Choroid plexus epithelial cell (primary cell): ENCODE results near the gene KNDC1.

Experiments used
- DNase-seq: peaks from one replicate; pipeline ENCODE4 v3.0.0-alpha.2; 2010; ENCODE audit warnings: low read depth
- H3K4me3 ChIP-seq: 2 replicates; pipeline ENCODE4 v1.5.1; 2011; ENCODE audit warnings: low read depth, mild to moderate bottlenecking, control low read depth, low read length, moderate library complexity
- TF ChIP-seq, protein P1 (sequence below): conservative IDR thresholded peaks from 2 replicates; pipeline ENCODE4 v1.5.1; 2011; ENCODE audit warnings: low read depth, mild to moderate bottlenecking, control low read depth, inconsistent platforms, low read length, moderate library complexity

Gene KNDC1

DNA sequence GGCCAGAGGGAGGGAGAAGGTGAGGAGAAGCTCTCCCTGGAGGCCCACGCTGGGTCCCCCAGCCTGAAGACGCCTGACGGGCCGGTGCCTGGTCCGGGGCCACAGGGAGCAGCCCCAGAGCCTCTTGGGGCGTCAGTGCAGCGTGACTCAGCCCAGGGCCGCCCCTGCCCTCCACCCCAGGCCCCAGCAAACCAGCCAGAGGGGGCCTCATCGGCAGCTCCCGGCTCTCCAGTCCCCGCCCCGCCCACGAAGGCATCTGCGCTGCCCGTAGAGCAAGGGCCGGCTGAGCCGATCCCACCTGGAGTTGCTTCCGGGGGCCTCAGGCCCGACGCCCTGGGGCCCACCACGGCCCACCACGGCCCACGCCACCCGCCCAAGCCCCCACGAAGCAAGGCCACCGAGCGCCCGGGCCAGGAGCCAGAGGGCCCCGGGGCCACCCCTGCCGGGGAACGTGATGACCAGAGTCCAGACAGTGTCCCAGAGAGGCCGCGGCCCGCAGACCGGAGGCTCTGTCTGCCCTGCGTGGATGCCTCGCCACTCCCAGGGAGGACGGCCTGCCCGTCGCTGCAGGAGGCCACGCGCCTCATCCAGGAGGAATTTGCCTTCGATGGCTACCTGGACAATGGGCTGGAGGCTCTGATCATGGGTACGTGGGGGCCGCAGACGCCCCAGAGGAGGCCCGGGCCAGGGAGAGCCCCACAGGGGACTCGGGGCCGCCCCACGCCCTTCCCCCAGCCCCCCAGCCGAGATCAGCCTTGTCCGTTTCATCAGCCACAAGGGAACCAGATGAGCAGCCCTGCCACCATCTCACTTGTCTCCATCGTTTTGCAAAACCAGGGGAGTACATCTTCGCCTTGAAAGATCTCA is 38.8 kb downstream of the KNDC1 start:
- no peak for DNase-seq
- H3K4me3 ChIP-seq: no peak overlapping the region
- TF ChIP-seq, protein P1, sequence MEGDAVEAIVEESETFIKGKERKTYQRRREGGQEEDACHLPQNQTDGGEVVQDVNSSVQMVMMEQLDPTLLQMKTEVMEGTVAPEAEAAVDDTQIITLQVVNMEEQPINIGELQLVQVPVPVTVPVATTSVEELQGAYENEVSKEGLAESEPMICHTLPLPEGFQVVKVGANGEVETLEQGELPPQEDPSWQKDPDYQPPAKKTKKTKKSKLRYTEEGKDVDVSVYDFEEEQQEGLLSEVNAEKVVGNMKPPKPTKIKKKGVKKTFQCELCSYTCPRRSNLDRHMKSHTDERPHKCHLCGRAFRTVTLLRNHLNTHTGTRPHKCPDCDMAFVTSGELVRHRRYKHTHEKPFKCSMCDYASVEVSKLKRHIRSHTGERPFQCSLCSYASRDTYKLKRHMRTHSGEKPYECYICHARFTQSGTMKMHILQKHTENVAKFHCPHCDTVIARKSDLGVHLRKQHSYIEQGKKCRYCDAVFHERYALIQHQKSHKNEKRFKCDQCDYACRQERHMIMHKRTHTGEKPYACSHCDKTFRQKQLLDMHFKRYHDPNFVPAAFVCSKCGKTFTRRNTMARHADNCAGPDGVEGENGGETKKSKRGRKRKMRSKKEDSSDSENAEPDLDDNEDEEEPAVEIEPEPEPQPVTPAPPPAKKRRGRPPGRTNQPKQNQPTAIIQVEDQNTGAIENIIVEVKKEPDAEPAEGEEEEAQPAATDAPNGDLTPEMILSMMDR: no peak

DNA sequence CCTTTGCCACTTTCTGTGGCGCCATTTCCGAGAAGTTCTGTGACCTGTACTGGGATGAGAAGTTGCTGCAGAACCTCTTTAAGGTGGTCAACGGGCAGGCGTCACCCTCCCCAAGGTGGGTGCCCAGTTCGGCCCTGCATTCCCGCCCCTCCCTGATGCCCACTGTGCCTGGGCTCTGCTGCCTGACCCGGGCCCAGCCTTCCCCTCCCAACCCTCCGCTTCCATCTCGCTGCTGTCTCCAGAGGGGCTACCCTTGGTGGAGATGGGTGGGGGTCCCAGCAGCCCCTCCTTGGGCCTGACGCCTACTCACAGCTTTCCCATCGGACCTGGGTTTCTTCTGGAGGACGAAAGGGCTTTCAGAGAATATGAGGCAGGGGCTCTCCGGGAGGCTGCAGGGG is 39.5 kb downstream of the KNDC1 start:
- no peak overlapping the region for H3K4me3 ChIP-seq
- TF ChIP-seq, protein P1: no peak
- DNase-seq: no peak

DNA sequence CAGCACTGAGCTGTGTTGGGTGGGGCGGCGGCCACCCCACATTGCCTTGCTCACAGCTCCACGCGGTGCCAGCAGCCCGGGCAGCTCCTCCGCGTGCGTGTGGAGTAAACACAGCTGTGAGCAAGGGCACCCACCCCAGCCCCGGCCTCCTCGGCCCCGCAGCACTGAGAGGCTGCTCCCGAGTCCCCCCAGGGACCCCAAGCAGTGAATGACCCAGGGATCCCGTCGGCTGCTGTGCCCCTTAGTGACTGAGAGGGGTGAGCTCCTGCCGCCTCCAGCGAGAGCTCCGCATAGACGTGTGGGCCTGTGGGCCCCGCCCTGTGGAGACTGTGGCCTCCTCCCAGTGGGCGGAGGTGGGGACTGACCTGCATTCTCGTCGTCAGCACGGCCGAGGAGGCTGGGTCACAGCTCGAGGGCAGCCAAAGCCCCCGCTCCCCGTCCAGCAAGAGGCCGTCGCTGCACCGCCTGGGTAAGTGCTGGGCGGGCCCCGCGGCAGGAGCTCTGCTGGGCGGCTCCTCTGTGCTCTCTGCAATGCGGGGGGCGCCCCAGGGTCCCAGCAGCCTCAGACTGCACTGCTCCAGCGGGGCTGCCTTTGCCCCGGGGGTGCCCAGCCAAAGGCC is 40.1 kb downstream of the KNDC1 start:
- DNase-seq: no peak
- TF ChIP-seq, protein P1: no peak
- H3K4me3 ChIP-seq: no peak overlapping the region

DNA sequence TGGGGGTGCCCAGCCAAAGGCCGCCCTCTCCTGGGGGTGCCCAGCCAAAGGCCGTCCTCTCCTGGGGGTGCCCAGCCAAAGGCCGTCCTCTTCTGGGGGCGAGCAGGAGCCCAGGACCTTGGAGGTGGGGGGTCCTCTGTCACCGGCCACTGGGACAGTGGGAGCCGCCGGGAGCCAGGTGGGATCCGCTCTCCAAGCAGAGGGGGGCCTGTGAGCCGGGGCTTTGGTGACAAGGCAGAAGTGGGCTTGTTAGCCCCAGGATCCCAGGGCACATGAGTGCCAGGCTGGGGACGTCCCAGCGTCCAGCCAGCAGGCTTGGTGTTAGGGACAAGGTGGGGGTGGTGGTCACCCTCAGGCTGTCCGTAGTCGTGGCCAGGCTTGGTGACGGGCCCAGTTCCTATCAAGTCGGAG is 40.6 kb downstream of the KNDC1 start:
- no peak for DNase-seq
- TF ChIP-seq, protein P1: no peak
- no peak overlapping the region for H3K4me3 ChIP-seq

DNA sequence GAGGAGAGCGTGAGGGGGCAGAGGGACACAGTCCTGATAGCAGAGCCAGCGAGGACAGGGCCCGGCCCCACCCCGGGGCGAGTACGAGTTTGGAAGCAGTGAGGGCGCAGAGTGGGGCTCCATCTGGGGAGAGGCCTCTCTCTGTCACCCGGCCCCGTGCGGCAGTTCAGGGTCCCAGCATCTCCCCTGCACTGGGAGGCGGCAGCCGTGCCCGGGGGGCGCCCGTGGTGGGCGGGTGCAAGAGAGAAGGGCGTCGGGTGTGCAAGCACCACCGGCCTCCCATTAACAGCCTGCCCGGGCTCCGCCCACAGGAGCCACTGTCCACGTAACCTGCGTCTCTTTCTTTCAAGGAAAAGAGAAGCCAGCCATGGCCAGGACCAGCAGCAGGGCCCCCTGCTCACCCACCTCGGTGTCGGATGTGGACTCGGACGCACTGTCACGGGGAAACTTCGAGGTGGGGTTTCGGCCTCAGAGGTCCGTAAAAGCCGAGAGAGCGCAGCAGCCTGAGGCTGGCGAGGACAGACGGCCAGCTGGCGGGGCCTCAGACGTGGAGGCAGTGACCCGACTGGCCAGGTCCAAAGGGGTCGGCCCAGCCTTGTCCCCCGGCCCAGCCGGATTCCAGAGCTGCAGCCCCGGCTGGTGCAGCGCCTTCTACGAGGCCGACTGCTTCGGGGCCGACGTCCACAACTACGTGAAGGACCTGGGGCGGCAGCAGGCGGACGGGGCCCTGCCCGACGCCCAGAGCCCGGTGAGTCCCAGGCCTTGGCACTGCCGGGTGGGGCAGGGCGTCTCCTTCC is 41.3 kb downstream of the KNDC1 start:
- TF ChIP-seq, protein P1: no peak
- H3K4me3 ChIP-seq: no peak overlapping the region
- no peak for DNase-seq

DNA sequence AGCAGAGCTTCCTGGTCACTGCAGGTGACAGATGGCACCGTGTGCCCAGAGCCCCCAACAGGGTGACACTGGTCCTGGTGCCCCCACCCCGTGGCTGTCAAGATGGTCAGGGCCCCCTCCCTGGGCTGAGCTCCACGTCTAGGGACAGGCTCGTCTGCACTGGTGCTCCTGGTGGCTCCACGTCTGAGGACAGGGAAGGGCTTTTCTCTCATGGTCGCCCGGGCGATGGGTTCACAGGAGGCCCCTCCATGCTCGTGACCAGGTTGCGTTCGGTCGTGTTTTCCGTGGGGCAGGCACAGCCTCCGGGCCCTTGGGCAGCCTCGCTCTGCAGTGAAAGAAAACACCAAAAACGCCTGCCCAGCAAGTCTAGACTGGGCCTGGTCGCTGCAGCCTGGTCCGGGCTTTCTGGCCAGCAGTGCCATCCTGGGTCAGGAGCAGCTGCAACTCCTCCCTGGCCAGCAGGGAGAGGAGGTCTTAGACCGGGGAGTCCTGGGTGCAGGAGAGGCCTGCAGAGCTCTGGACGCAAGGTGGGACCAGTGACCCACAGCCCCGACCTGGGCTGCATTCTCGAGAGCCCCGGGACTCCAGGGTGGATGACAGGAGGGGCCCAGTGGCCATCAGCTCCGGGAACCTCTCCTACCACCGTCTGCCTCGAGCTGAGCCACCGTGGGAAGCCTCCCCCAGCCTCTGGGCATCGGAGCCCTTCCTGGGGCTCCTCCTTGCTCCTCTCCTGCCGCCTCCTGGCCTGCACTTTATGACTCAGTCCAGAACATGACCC is 42.1 kb downstream of the KNDC1 start:
- TF ChIP-seq, protein P1: no peak
- H3K4me3 ChIP-seq: no peak overlapping the region

More for the DNA sequence above, 42.1 kb downstream of the KNDC1 start:
- DNase-seq: no peak
